HG02588 (cell line): ENCODE data around the gene PTPN20.
A peak's percentile ranks its signal among the peaks of the same experiment; 100 is the strongest.
"Not testable (repeated sequence)": the region's sequence is repeated elsewhere in the genome, so short reads cannot be mapped to it uniquely, and the experiment has no call there.

Source experiments
- ATAC-seq: cut with Tn5 transposase; IDR thresholded peaks from one replicate; pipeline ENCODE4 v1.9.1; 2021; ENCODE audit warnings: mild to moderate bottlenecking, moderate library complexity; ENCODE audit not compliant: unreplicated experiment

Gene PTPN20

DNA sequence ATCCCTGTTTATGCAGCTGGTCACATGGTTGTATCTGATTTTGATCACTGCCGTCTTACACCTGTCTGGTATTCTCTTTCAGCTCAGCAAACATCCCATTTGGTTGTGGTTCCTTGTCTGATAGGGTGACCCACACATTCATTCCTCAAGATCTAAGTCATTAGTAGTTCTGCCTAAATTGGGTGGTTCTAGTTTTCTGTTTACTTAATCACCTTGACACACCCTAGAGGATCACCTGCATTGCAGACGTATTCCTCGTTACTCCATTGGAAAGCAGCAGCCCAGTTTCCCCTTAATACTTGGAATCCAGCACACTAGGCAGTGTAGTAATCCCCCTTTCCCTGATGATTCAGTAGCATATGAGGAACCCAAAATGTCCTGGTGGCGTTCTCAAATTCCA is 41.3 kb downstream of the PTPN20 start:
- ATAC-seq, result not testable (repeated sequence)

- ATAC-seq, result not testable (repeated sequence)
These were observed 49.5 kb downstream of the PTPN20 start for GRCh38 chr10:46960742-46961141.

GRCh38 chr10:46963356-46963755 is 52.1 kb downstream of the PTPN20 start:
- not testable (repeated sequence) for ATAC-seq

- not testable (repeated sequence) for ATAC-seq
These were observed 55.8 kb downstream of the PTPN20 start for GRCh38 chr10:46967013-46967412.

DNA sequence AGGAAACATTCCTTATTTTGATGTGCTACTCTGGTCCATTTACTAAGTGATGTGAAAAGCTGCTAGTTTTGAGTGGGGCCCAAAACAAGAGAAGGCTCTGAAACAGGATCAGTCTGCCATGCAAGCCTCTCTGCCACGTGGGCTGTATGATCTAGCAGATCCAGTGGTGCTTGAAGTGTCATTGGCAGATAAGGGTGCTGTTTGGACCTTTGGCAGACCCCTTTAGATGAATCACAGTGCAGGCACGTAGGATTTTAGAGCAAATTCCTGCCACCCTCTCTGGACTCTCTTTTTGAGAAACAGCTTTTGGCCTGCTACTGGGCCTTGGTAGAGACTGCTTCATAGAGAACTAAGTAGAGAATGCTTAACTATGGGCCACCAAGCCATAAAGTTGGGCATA is 69.0 kb downstream of the PTPN20 start:
- ATAC-seq, result not testable (repeated sequence)

DNA sequence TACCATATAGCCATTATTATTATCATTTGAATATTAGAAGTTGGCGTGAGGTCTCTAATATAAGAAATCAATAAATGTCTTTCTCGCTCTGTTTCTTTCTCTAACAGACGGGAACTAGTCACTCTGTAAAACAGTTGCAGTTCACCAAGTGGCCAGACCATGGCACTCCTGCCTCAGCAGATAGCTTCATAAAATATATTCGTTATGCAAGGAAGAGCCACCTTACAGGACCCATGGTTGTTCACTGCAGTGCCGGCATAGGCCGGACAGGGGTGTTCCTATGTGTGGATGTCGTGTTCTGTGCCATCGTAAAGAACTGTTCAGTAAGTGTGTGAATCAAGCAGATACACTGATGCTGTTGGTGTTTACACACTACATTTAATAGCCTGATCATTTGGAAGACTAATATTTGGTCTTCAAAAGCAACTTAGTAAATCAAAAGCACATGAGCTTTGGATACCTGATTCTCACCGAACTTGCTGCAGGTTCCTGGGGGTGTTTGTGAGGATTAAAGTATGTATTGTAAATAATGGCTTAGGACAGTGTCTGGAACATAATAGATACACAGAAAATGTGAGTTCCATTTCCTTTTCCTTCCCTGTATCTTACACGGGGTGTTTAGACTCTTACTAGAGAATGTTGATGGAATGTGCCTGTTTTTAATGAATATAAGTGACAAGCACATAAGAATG is 76.2 kb downstream of the PTPN20 start:
- peak; percentile 89 for ATAC-seq

GRCh38 chr10:46992803-46993561 is 81.8 kb downstream of the PTPN20 start:
- no peak for ATAC-seq

GRCh38 chr10:46995234-46995633 is 84.0 kb downstream of the PTPN20 start:
- ATAC-seq, result no peak

- ATAC-seq, result no peak
These were observed 87.0 kb downstream of the PTPN20 start for GRCh38 chr10:46998192-46998591.

- ATAC-seq, result no peak
These were observed 87.4 kb downstream of the PTPN20 start for GRCh38 chr10:46998595-46998994.

- no peak for ATAC-seq
These were observed 88.0 kb downstream of the PTPN20 start for GRCh38 chr10:46999217-46999616.

DNA sequence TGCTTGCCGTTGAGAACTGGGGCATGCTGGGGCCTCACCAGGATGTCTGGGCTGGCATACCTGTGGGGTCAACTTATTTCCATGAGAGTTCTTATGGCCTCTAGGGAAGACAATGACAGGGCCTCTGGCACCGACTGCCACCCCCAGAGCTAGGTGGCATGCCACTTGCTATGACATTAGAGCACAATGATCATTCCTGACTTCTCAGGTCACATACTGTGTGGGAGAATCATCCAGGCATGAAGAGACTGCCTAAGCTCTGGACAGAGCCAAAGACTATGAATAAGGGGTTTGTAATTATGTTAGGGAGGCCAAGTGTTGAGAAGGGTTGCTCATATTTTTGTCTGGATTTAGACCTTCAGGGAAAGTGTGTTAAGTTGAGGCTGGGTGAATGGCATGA is 97.5 kb downstream of the PTPN20 start:
- ATAC-seq, result no peak

GRCh38 chr10:47009215-47009838 is 98.1 kb downstream of the PTPN20 start:
- ATAC-seq, result no peak

DNA sequence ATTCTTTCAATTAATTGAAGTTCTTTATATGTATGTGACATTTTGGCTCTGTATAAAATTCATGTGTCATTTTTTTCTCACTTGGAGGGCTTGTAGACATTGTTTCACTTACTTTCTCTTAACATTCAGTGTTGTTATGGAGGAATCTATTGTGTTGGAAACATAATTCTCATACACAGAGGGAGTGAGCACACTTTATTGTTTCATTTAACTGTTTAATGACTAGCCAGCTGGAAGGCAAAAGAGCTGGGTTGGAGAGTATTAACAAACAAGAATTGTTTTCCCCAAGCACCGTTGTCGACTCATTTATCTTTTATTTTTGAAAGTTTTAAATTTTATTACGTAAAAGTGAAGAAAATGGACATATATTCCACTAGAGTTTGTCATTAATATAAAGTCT is 98.8 kb downstream of the PTPN20 start:
- ATAC-seq, result no peak

DNA sequence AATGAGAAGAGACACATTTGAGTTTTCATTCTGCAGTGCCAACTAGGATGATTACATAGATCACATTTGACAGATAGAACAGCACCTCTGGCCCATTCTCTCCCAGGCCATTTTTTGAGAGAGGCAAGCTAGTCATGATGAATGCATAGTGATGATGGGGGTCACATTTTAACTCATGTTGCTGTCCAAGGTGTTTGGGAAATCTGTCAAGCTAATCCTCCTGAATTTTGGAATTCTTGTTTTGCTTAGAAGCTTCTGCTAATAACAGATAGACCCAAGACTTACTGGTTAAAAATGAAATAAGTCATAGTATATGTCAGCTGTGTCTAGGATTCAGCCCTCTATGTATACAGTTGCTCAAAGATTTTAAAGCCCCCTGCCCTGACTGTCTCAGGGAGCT is 101.0 kb downstream of the PTPN20 start:
- ATAC-seq, result no peak

- no peak for ATAC-seq
These were observed 102.4 kb downstream of the PTPN20 start for GRCh38 chr10:47013507-47014154.

DNA sequence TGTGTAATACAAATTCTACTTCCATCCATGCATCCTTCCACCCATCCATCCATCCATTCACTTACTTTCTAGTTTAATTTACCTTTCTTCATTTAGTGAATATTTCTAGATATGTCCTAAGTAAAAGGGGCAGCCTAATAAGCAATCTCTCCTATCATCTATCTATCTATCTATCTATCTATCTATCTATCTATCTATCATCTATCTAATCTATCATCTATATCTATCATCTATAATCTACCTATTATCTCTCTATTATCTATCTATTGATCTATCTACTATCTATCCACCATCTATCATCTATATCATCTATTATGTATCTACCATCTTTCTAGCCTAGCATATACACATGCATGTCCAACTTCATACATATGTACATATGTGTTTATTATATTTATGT is 104.2 kb downstream of the PTPN20 start:
- ATAC-seq, result no peak

DNA sequence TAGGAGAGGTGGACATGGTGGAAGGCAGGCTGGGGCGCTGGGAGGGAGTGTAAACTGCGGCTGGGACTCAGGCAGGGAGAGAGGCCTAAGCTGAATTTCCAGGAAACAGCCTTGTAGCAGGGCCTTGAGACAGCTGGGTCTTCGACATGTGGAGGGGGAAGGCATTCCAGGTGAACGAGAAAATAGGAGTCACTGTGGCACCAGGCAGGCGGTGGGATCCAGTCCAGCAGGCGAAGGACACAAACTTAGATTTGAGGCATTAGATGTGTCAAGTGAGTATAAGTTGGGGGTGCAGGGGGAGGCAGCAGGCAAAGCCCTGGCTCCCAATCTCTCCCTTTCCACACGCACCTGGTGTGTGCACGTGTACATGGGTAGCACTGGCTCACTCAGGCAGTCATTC is 105.3 kb downstream of the PTPN20 start:
- no peak for ATAC-seq

- ATAC-seq, result no peak
These were observed 107.0 kb downstream of the PTPN20 start for GRCh38 chr10:47018026-47018735.

DNA sequence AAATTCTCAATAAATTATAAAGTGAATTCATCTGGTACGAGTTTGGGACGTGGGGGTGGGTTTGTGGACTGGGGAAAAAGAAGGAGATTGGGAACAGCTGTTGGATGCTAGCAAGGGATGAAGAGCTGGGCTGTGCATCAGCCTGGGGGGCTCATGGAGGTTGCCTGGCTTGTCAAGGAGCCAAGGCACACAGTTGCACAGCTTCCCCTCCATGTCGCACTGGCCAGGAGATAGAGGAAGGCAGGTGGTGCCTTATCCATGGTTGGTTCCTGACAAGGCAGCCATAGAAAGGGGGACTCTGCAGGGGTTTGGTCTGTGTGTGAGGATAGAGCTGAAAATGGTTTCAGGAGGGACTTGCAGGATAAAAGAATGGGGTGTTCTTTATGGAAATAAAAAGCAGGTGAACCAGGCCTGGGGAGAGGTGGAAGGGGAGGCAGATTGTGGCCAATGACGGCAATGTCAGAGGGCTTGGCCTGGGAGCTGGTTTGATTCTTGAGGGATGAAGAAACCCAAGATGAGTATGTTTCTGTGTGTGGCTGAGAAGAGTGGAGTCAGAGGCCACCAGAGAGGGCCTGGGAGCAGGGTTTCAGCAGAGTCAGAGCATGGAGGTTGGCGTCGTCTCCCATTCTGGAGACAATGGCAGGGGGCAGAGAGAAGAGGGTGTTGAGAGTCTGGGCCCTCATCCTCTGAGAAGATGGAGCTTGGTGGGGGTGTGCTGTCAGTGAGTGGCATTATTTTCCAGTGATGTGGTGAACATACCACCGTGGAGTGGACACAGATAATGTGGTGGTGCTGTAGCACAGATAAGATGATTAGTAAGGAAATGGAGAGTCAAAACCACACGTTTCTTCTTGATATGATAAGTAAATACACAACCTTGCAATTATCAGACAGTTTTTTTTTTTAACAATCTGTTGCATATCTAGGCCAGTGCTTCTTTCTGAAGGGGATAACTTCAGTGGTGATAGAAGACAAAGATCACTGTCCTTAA is 108.2 kb downstream of the PTPN20 start:
- no peak for ATAC-seq
